Testis (tissue), 3 donors: ENCODE data around the gene SRPK3. TPM values are rescaled to one million over a fixed set of nuclear protein-coding genes. Genes with fewer than 3 reads are reported as not detected.

ENCODE experiments used
- DNase-seq: peaks from one replicate; pipeline ENCODE4 v3.0.0-alpha.2; 2019
- H3K27ac ChIP-seq, 2 donors: fragments of 200-600 bp; sonication (generic); one replicate each; pipeline ENCODE4 v1.5.1; 2019
- H3K27me3 ChIP-seq: fragments of 200-600 bp; sonication (generic); one replicate; pipeline ENCODE4 v1.5.1; 2019
- H3K36me3 ChIP-seq: fragments of 200-600 bp; sonication (generic); one replicate; pipeline ENCODE4 v1.5.1; 2017; ENCODE audit warnings: low read depth; ENCODE audit errors: missing control alignments
- H3K4me1 ChIP-seq: fragments of 200-600 bp; sonication (generic); one replicate; pipeline ENCODE4 v1.5.1; 2019
- H3K4me3 ChIP-seq, 2 donors: fragments of 200-600 bp; sonication (generic); one replicate each; pipeline ENCODE4 v1.5.1; 2017 to 2019
- H3K9me3 ChIP-seq: fragments of 200-600 bp; sonication (generic); one replicate; pipeline ENCODE4 v1.5.1; 2017
- POLR2A ChIP-seq: fragments of 450-650 bp; IDR thresholded peaks from one replicate; pipeline ENCODE4 v1.6.1; 2017; ENCODE audit warnings: antibody characterized with exemption, mild to moderate bottlenecking, moderate library complexity
- WGBS, 2 donors: methylation state at CpG; one replicate each; pipeline ENCODE4 v1.1.5; 2018; 5-methylcytosine and 5-hydroxymethylcytosine counted together
- intact Hi-C: fragments of 100-400 bp; cut with DNase I; formaldehyde crosslinking; loops from one replicate; pipeline ENCODE4 v1.15.1; 2023; ENCODE audit warnings: low total_unique reads
- polyA plus RNA-seq: library from polyadenylated mRNA; stranded (reverse); fragments of 350-450 nt; fragmentation: Illumina TruSeq; extraction: RNeasy Lipid Tissue Mini Kit (QIAGEN cat#74804); gene quantifications from one replicate; pipeline ENCODE4 v1.2.3, GENCODE V29; 2014; ENCODE audit warnings: low read depth, low replicate concordance; ENCODE audit not compliant: insufficient read depth
- total RNA-seq, 2 donors: library from RNA; depleted of rRNA; stranded (reverse); fragments of >200 nt; gene quantifications; one replicate each; pipeline ENCODE4 v1.2.3, GENCODE V29; 2016
- TF ChIP-seq, protein P1 (sequence below), 3 experiments: fragments of 450-650 bp in 2 of 3; fragments of 200-600 bp in 1 of 3; sonication (generic) in 1 of 3; IDR thresholded peaks; one replicate each; pipeline ENCODE4 v1.5.1; 2016 to 2019; ENCODE audit warnings: antibody characterized with exemption in 3 of 3, mild to moderate bottlenecking in 2 of 3, moderate library complexity in 1 of 3

SRPK3 gene
- total and polyA plus RNA-seq, 3 donors from 2014 or later: 0.62 to 2.2 (median 1.3) TPM

DNA sequence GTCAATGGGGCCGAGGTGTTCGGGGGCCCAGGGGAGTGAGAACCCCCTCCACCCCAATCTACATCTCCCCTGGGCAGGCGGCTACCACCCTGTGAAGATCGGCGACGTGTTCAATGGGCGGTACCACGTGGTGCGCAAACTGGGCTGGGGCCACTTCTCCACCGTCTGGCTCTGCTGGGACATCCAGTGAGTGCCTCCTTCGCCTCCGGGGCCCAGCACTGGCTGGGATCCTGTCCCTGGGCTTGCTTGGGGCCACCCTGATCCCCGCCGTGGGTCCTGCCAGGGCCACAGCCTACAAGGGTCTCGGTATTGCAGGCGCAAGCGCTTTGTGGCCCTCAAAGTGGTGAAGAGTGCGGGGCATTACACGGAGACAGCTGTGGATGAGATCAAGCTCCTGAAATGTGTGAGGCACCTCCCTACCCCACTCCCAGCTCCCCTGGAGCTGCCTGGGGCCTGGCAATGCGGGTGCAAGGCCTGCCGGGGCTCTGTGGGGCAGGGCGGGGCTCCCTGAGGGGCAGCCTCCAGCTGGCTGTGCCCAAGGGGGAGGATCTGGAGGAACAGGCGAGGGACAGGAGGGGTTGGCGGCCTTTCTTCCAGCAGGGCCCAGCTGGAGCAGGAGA, 697 bp downstream of the SRPK3 start:
- H3K27me3 ChIP-seq: no peaks in the 10 kb centered on the region
- no peak overlapping the region for H3K27ac ChIP-seq
- WGBS, 2 donors: 95% methylated on average over 8 of the region's 24 CpGs; no CpG with 5 or more reads in 1 of the 2 donors
- no peaks in the 10 kb centered on the region for H3K9me3 ChIP-seq
- TF ChIP-seq POLR2A: no peak
- TF ChIP-seq, protein P1, sequence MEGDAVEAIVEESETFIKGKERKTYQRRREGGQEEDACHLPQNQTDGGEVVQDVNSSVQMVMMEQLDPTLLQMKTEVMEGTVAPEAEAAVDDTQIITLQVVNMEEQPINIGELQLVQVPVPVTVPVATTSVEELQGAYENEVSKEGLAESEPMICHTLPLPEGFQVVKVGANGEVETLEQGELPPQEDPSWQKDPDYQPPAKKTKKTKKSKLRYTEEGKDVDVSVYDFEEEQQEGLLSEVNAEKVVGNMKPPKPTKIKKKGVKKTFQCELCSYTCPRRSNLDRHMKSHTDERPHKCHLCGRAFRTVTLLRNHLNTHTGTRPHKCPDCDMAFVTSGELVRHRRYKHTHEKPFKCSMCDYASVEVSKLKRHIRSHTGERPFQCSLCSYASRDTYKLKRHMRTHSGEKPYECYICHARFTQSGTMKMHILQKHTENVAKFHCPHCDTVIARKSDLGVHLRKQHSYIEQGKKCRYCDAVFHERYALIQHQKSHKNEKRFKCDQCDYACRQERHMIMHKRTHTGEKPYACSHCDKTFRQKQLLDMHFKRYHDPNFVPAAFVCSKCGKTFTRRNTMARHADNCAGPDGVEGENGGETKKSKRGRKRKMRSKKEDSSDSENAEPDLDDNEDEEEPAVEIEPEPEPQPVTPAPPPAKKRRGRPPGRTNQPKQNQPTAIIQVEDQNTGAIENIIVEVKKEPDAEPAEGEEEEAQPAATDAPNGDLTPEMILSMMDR (IDR thresholded peaks at IDR 0.05): no peak
- intact Hi-C loops: no loop called here
- no peaks in the 10 kb centered on the region for H3K36me3 ChIP-seq
- H3K4me1 ChIP-seq: no peaks in the 10 kb centered on the region
- no peak for DNase-seq
- no peak overlapping the region for H3K4me3 ChIP-seq

DNA sequence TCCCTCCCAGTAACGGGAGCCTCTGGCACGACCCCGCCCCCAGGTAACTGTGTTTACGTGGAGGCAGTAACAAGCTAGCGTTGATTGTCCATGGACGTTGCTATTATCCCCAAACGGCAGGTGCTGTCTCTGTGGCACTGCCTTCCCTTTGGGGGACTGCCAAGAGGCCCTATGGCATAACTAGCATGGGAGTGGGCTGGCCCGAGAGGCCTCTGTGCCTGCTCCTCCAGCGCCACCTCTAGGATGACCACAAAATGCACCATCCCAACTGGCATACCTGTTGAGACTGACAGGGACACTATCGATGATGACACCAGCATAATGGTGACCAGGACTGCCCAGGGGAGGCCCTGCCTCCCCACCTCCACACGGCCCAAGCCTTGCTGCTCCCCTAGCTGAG, 1.5 kb downstream of the SRPK3 start:
- Histone ChIP-seq H3K4me3 (no peak overlapping the region), H3K27me3 (no peaks in the 10 kb centered on the region), H3K9me3 (no peaks in the 10 kb centered on the region), H3K36me3 (no peaks in the 10 kb centered on the region), H3K4me1 (no peaks in the 10 kb centered on the region), H3K27ac (no peak overlapping the region)
- intact Hi-C loops: no loop called here
- DNase-seq: no peak
- 75% methylated on average over 7 of the region's 11 CpGs; no CpG with 5 or more reads in 1 of the 2 donors for WGBS, 2 donors
- no peak for TF ChIP-seq POLR2A
- TF ChIP-seq, protein P1 (IDR thresholded peaks at IDR 0.05): no peak

DNA sequence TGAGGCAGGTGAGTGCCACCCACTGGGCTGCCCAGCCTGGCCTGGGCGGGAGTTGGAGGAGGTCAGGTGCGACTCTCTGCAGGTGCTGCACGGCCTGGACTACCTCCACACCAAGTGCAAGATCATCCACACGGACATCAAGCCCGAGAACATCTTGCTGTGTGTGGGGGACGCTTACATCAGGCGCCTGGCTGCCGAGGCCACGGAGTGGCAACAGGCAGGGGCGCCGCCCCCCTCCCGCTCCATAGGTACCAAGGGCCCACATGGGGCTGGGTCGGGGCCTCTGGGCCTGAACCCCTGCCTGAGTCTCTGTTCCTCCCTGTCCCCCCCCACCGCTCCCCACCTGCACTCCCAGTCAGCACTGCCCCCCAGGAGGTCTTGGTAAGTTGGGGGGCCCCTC, 2.0 kb downstream of the SRPK3 start:
- H3K4me1 ChIP-seq: no peaks in the 10 kb centered on the region
- no peaks in the 10 kb centered on the region for H3K36me3 ChIP-seq
- DNase-seq: no peak
- TF ChIP-seq POLR2A: no peak
- TF ChIP-seq, protein P1 (IDR thresholded peaks at IDR 0.05): no peak
- no peaks in the 10 kb centered on the region for H3K27me3 ChIP-seq
- H3K4me3 ChIP-seq: no peak overlapping the region
- no peak overlapping the region for H3K27ac ChIP-seq
- intact Hi-C loops: no loop called here
- WGBS, 2 donors: 93% methylated on average over 9 of the region's 14 CpGs; no CpG with 5 or more reads in 1 of the 2 donors
- no peaks in the 10 kb centered on the region for H3K9me3 ChIP-seq

DNA sequence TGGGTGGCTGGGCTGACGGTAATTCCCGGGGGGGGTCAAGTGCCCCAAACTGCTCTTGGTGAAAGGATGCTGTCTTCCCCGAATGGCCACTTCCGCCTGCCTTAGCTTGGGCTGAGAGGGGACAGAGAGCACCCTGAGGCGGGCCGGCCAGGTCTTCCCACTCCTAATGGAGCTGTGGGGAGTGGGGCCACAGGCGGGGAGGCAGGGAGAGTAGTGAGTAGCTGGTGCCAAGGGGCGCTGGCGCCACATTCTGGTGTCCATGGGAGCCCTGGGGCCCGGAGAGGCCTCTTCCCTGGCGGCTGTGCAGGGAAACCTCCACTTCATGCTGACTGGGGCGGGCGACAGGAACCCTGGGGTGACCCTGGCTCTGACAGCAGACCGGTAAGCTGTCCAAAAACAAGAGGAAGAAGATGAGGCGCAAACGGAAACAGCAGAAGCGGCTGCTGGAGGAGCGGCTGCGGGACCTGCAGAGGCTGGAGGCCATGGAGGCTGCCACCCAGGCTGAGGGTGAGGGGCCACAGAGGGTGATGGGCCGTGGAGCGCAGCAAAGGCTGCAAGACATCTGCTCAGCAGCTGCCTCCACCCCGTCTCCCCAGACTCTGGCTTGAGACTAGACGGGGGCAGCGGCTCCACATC, 2.7 kb downstream of the SRPK3 start:
- intact Hi-C loops: no loop called here
- Histone ChIP-seq H3K27ac (no peak overlapping the region), H3K4me3 (no peak overlapping the region), H3K27me3 (no peaks in the 10 kb centered on the region), H3K36me3 (no peaks in the 10 kb centered on the region), H3K9me3 (no peaks in the 10 kb centered on the region), H3K4me1 (no peaks in the 10 kb centered on the region)
- no peak for DNase-seq
- TF ChIP-seq, protein P1 (IDR thresholded peaks at IDR 0.05): no peak
- TF ChIP-seq POLR2A: no peak
- 75% methylated on average over 11 to 12 of the region's 24 CpGs for WGBS, 2 donors
